Stimulated activated CD8-positive, alpha-beta memory T cell treated with anti-CD3 and anti-CD28 coated beads, Interleukin-15, amount 100 ng/mL, for 48 hours (primary cell): ENCODE measurements around the gene USP10.

ENCODE experiments used
- DNase-seq, 2 donors: peaks; one replicate each; pipeline ENCODE4 v3.0.0-alpha.2; 2020; ENCODE audit warnings: low read depth in 2 of 2

The USP10 gene

GRCh38 chr16:84773312-84773711 is 73.5 kb downstream of the USP10 start:
- no peak for DNase-seq

GRCh38 chr16:84774810-84775209 is 75.0 kb downstream of the USP10 start:
- DNase-seq: no peak

- no peak for DNase-seq
Measured at GRCh38 chr16:84775262-84775810, 75.5 kb downstream of the USP10 start.

- no peak for DNase-seq
Measured at GRCh38 chr16:84777435-84777834, 77.6 kb downstream of the USP10 start.

DNA sequence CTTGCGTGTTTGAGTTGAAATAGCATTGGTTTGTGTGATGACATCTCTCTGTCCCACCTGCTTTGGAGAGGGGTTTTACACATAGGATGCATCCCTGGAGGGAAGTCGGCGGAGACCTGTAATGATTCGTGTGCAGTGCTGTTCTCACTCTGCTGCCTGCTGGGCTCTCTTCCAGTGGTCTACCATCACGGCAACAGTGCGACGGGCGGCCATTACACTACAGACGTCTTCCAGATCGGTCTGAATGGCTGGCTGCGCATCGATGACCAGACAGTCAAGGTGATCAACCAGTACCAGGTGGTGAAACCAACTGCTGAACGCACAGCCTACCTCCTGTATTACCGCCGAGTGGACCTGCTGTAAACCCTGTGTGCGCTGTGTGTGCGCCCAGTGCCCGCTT is 78.9 kb downstream of the USP10 start:
- no peak for DNase-seq

DNA sequence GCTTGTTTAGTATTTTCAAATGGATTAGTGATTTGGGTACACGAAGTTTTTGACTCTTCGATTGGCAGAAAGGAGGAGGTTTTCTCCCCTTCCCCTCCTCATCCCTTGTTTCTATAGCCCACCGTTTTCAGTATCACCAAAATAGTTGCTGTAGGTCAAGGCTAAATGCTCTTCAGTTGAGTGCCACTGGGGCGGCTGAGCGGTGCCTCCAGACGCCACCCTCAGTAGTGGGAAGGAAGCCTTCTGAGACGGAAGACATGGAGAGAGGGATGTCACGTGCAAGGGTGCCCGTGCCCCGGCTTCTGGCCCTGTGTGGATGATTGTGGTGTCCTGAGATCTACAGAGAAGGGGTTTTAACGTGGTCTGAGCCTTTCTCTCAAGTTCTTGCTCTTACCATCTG is 80.3 kb downstream of the USP10 start:
- no peak for DNase-seq

DNA sequence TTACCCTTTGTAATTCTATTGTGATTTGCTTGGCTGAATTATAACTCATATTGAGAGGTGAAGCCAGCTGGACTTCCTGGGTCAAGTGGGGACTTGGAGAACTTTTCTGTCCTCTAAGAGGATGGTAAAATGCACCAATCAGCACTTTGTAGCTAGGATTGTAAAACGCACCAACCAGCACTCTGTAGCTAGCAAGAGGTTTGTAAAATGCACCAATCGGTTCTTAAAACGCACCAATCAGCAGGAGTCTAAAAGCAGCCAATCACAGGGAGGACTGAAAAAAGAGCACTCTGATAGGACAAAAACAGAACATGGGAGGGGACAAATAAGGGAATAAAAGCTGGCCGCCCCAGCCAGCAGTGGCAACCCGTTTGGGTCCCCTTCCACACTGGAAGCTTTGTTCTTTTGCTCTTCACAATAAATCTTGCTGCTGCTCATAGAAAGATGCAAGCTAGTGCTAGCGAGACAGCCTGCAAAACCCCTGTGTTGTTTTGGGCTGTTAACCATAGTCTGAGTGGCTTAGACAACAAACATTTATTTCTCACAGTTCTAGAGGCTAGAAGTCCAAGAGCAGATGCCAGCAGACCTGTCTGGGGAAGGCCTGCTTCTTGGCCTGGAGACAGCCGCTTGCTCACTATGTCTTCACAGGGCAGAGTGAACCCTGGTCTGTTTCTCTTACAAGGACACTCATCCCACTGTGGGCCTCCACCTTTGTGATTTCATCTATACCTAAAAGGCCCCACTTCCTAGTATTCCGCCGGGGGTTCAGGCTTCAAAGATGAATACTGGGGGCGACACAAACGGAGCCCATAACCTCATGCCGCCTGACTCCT is 81.0 kb downstream of the USP10 start:
- no peak for DNase-seq

DNA sequence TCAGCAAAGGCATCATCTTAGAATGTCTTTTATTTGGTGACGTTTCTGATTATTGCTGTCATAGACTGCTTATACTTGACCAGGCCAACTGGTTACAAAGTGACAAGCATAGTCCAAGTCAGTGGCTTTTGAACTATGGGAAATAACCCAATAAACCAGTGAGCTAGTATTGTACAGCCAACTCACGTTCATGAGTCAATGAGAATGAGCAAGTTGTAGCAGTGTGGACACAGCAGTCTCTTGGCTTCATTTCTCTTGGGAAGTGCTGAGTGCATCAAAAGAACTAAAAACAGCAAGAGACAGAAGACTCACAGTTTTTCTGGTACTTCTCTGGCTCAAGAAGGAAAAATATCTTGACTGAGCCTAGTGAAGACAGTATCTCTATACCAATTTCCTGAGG is 83.0 kb downstream of the USP10 start:
- DNase-seq: no peak

GRCh38 chr16:84785843-84786581 is 86.2 kb downstream of the USP10 start:
- DNase-seq: no peak

GRCh38 chr16:84786605-84787262 is 86.9 kb downstream of the USP10 start:
- no peak for DNase-seq

DNA sequence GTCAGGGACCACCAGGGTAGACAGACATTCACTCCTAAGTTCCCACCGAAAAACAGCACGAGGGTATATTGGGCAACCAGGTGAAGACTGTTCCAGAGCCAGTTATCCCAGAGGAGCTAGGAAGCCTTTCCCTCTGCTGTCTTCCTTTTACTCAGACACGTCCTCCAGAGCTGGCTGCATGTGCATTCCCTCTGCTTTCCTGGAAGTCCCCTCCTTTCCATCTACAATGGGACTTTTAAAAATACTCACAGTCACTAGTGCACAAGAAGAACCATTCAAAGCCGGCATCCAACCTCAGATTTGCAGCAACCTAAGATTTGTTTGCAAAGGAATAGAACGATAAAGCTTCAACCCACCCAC is 87.4 kb downstream of the USP10 start:
- no peak for DNase-seq

GRCh38 chr16:84788920-84789391 is 89.2 kb downstream of the USP10 start:
- DNase-seq: no peak

DNA sequence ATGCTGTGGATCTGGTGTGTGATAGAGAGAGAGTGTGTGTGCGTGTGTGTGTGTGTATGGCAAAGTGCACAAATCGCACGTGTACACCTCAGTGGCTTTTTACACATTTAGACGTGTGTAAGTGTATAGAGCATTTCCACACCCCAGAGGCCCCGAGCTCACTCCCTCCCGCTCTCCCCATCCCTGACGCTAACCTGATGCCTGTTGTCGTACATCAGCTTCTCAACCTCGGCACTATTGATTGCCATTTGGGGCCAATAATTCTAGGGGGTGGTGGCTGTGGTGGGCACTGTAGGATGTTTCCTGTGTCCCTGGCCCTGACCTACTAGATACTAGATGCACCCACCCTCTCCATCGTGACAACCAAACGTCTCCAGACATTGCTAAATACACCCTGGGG is 89.6 kb downstream of the USP10 start:
- DNase-seq: no peak

DNA sequence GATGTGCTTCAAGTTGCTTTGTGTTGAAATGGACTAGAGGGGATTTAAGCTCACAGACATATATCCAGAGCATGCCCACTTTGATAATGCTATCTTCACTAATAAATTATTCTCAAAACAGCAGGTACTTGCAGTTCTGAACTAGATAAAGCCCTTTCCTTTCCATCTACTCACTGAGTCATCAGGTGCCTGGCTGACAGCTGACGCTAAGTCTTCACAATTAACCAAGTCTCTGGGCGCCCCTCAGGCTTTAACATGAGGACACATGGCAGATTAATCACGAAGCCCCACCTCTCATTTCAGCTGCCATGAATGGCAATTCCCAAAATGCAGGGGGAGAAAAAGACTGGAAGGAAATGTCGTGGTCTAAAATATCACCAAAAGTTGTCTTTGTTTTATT is 90.5 kb downstream of the USP10 start:
- no peak for DNase-seq

GRCh38 chr16:84791088-84791487 is 91.3 kb downstream of the USP10 start:
- no peak for DNase-seq

DNA sequence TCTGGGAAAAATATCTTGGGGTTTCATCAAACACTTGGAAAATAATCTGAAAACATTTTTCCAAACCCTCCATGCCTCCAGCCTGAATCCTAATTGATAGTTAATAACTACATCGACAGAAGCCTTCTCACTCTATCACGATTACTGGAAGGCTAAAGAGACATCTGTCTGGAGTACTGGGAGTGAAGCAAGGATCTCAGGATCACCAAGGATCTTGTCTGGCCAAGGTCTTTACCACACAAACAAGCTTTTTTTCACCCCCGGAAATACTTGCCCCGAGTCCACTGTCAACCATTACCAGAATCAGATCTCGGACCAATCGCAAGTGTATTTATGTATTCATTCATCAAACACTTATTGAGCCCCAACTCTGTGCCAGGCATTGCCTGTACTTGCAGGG is 91.7 kb downstream of the USP10 start:
- DNase-seq: no peak

DNA sequence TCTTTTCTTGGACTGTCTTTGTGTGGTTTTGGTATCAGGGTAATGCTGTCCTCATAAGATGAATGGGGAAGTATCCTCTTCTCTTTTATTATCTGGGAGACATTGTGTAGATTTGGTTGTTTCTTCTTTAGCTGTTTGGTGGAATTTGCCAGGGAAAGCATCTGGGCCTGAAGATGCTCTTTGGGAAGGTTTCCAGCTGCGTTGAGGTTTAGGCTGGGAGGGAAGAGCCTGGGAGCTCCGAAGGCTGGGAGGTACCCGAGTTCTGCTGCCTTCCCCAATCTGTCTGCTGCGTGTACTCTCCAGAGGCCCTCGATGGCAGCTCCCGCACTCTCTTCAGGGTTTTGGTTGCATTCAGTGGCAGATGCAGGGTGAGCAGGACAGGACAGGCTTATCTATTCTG is 94.4 kb downstream of the USP10 start:
- DNase-seq: no peak

DNA sequence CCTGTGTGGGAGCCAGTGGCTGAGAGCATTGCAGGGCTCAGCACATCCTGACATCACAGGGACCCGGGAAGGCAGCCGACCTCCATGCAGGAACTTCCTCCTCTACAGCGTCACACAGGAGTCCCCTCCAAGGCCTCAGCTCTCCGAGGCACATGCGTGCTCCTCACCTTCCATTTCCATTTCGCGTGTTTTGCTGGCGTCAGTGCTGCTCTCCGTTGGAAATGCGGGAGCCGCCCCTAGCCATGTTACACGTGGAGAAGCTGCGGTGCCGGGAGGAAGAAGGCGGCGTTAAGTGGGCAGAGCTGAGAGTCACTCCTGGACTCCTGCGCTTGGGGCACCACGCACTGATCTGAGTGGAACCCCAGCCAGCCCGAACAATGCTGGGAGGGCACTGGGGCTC is 94.8 kb downstream of the USP10 start:
- DNase-seq: no peak

DNA sequence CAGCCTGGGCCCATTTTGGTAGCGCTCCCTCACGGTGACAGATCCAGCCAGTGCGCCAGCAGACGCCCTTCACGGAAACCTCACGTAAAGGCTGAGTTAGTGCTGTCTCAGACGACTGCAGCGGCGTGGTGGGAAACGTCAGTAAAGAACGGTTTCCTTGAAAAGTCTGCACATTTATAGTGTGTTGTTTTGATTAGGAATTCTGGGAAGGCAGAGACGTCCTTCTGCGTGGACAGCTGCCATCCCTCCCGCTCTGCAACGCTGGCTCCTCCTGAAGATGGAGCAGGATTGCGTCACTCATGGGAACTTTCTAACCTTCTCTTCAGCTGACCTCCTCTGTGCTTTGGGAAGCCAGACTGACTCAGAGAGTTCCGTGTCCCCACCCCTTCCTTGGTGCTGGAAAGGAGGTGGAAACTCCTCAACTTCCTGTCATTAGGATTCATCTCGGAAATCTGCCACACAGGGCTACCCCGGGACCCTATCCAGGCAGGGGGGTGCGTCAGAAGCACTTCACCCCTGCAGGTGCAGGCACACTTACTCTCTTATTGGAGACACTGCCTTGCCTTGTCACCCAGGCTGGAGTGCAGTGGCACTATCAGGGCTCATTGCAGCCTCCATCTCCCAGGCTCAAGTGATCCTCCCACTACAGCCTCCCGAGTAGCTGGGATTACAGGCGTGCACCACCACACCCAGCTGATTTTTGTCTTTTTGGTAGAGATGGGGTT is 95.7 kb downstream of the USP10 start:
- no peak for DNase-seq

DNA sequence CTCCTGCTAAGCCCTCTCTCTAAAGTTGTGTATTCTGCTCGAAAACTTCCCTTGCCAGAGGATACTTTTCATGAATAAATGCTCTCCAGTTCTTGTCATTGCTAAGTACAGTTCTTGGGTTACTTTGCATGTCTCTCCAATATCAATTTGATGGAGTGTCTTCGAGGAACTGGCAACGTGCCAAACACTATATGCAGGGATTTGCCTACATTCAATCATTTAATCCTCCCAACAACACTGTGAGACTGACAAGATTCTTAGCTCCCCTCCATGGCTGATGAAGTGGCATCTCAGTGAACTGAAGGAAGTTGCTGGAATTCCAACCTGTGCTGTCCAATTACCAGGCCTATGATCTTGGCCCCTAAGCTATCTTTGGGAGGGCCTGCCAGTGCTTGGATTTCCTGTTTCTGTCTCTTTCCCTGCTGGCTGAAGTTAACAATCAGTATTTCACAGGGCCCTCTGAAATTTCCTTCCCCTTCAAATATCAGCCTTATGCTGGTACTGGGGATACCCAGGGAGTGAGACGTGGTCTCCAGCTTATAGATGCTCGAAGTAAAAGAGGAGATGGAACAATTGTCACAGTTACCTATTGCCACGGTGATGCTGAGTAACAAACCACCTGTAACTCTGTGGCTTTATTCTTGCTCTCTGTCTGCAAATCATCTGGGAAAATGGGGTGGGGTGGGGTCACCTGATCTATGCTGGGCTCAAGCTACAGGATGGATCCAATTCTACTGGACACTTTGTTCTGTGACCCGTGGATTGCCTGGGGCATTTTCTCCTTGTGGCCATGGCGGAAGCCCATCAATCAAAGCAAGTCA is 100.6 kb downstream of the USP10 start:
- no peak for DNase-seq

GRCh38 chr16:84803146-84803545 is 103.3 kb downstream of the USP10 start:
- no peak for DNase-seq
